GM20000 (cell line): ENCODE data around the gene CCRL2.

ENCODE experiments used
- DNase-seq: peaks from one replicate; pipeline ENCODE4 v3.0.0; 2012; ENCODE audit warnings: low spot score
- CTCF ChIP-seq: IDR thresholded peaks from 2 replicates; pipeline ENCODE4 v1.5.1; 2012; ENCODE audit warnings: mild to moderate bottlenecking, control low read depth; ENCODE audit errors: extremely low read depth, missing control alignments

Gene CCRL2

DNA sequence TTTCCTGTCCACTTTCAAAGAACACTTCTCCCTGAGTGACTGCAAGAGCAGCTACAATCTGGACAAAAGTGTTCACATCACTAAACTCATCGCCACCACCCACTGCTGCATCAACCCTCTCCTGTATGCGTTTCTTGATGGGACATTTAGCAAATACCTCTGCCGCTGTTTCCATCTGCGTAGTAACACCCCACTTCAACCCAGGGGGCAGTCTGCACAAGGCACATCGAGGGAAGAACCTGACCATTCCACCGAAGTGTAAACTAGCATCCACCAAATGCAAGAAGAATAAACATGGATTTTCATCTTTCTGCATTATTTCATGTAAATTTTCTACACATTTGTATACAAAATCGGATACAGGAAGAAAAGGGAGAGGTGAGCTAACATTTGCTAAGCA, 1.8 kb downstream of the CCRL2 start:
- no peak for DNase-seq
- no peak for TF ChIP-seq CTCF

GRCh38 chr3:46409739-46410489, 2.9 kb downstream of the CCRL2 start:
- TF ChIP-seq CTCF, result no peak
- no peak for DNase-seq

DNA sequence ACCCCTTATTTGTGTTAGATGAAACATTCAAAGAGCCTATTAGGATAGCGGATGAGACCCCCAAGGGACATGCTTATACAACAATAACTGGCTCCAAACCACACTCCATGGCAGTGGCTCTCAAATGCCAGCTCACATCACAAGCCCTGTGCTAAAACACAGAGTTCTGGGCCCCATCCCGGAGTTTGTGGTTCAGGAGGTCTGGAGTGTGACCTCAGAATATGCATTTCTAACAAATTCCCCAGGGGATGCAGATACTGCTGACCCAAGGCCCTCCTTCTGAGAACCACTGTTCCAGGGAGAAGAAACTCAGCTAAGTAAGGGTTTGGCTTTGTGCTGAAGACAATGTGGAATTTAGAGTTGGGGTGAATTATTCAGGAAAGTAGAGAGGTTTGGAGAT, 3.6 kb downstream of the CCRL2 start:
- no peak for DNase-seq

DNA sequence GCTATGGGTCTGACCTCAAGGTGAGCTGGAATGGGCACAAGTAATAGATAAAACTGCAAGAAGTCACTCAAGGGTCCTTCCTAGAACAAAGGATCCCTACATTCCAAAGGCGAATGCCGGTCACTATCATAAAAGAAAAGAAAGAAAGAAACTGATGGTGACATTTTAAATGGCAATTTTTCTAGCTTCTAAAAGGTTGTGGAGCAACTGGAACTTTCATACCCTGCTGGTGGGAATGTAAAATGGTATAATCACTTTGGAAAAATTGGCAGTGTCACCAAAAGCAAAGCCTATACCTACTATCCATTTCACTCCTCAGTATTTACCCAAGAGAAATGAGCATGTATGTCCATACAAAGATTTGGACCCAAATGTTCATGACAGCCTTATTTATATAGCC, 4.2 kb downstream of the CCRL2 start:
- no peak for TF ChIP-seq CTCF
- DNase-seq, result no peak

More for the DNA sequence above, 3.6 kb downstream of the CCRL2 start:
- no peak for TF ChIP-seq CTCF

GRCh38 chr3:46412786-46413298, 5.8 kb downstream of the CCRL2 start:
- TF ChIP-seq CTCF, result no peak
- no peak for DNase-seq

DNA sequence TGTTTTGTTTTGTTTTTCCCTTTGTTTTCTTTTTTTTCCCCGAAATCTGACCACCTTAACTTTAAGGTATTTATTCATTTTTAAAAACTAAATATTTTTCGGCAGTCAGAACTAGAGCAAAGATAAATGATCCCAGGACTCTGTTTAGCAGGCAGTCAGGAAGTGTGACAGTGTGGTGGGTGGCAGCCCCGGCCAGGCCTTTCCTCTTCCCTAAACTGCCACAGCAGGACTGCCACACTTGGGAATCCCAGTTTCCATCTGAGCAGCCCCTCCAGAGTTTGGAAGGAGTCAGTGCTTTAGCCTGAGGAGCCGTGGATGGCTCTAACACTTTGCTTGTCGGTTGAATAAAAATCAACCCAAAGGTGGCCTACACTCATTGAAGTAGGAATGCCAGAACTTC, 6.9 kb downstream of the CCRL2 start:
- TF ChIP-seq CTCF, result no peak
- DNase-seq, result no peak

GRCh38 chr3:46414739-46415138, 7.7 kb downstream of the CCRL2 start:
- TF ChIP-seq CTCF, result no peak
- no peak for DNase-seq
